HL-60 (cell line): ENCODE measurements around the gene SH3BP5L.

Experiments
- DNase-seq, 2 experiments: peaks; one replicate each; pipeline ENCODE4 v3.0.0-alpha.2; 2010 to 2020; ENCODE audit warnings: low read depth in 1 of 2, low spot score in 1 of 2
- H3K27ac ChIP-seq: fragments of 250-450 bp; sonication (Bioruptor Pico); replicated peaks from 2 replicates; pipeline ENCODE4 v1.5.1; 2020; ENCODE audit warnings: mild to moderate bottlenecking, moderate library complexity
- H3K27me3 ChIP-seq: fragments of 250-450 bp; sonication (Bioruptor Pico); 2 replicates; pipeline ENCODE4 v1.5.1; 2021; ENCODE audit warnings: mild to moderate bottlenecking, moderate library complexity; ENCODE audit not compliant: insufficient read depth, poor library complexity, severe bottlenecking
- H3K4me3 ChIP-seq: replicated peaks from 2 replicates; pipeline ENCODE4 v1.5.1; 2011; ENCODE audit warnings: mild to moderate bottlenecking, control low read depth, low read length; ENCODE audit not compliant: insufficient read depth
- GABPA ChIP-seq: IDR thresholded peaks from 2 replicates; pipeline ENCODE4 v1.6.1; 2012; ENCODE audit warnings: low read depth
- POLR2AphosphoS5 ChIP-seq: IDR thresholded peaks from 2 replicates; pipeline ENCODE4 v1.6.1; 2012; ENCODE audit warnings: low read depth
- REST ChIP-seq: IDR thresholded peaks from 2 replicates; pipeline ENCODE4 v1.6.1; 2012; ENCODE audit warnings: low read depth; ENCODE audit not compliant: insufficient replicate concordance
- SPI1 ChIP-seq: IDR thresholded peaks from 2 replicates; pipeline ENCODE4 v1.6.1; 2012; ENCODE audit warnings: low read depth, mild to moderate bottlenecking, borderline replicate concordance
- TF ChIP-seq, protein P1 (sequence below): IDR thresholded peaks from one replicate; pipeline ENCODE4 v1.5.1; 2011; ENCODE audit warnings: low read length, control low read depth, inconsistent platforms; ENCODE audit not compliant: insufficient read depth

Gene SH3BP5L

DNA sequence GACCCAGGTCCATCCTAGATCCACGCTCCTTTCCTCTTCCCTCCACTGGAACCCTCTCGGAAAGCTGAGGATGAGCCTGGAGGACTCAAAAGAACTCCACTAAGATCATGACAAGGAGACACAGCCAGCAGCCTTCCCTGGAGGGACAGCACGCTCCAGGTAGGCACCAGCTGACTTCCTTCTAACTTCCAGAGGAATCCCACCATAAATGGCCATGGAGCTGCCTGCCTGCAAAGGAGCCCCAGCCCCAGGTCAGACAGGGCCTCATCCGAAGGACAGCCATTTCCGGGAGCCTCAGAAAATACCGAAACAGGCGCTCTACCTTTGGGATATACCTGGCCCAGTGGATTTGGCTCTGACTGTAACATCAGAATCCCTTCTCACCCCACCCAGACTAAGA lies 4.1 kb downstream of the SH3BP5L start:
- TF ChIP-seq SPI1 (no peak), REST (no peak), POLR2AphosphoS5 (no peak), GABPA (no peak)
- TF ChIP-seq, protein P1, sequence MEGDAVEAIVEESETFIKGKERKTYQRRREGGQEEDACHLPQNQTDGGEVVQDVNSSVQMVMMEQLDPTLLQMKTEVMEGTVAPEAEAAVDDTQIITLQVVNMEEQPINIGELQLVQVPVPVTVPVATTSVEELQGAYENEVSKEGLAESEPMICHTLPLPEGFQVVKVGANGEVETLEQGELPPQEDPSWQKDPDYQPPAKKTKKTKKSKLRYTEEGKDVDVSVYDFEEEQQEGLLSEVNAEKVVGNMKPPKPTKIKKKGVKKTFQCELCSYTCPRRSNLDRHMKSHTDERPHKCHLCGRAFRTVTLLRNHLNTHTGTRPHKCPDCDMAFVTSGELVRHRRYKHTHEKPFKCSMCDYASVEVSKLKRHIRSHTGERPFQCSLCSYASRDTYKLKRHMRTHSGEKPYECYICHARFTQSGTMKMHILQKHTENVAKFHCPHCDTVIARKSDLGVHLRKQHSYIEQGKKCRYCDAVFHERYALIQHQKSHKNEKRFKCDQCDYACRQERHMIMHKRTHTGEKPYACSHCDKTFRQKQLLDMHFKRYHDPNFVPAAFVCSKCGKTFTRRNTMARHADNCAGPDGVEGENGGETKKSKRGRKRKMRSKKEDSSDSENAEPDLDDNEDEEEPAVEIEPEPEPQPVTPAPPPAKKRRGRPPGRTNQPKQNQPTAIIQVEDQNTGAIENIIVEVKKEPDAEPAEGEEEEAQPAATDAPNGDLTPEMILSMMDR: no peak
- Histone ChIP-seq H3K27me3 (no peaks in the 10 kb centered on the region), H3K4me3 (no peak overlapping the region), H3K27ac (no peak overlapping the region)
- DNase-seq: no peak

DNA sequence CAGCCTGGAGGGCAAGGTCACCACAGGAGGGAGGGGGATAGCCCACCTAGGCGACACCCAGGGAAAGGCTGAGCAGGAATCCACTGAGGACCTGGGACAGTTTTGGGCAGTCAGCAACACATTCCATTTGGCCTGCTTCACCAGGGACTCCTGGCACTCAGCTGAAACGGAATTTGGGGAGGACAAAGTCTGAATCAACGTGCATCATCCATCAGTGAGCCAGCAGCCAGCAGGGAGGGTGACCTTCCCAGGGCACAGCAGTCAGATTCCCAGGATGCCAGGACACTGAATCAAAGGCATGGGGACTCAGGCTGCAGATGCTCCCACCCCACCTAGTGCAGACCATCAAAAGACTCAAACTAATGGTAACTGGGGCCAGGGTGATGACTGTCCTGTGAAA lies 4.6 kb downstream of the SH3BP5L start:
- H3K27ac ChIP-seq: no peak overlapping the region
- no peak for DNase-seq
- no peak overlapping the region for H3K4me3 ChIP-seq
- no peaks in the 10 kb centered on the region for H3K27me3 ChIP-seq
- no peak for TF ChIP-seq SPI1
- no peak for TF ChIP-seq GABPA
- TF ChIP-seq REST: no peak
- TF ChIP-seq POLR2AphosphoS5: no peak
- TF ChIP-seq, protein P1: no peak

DNA sequence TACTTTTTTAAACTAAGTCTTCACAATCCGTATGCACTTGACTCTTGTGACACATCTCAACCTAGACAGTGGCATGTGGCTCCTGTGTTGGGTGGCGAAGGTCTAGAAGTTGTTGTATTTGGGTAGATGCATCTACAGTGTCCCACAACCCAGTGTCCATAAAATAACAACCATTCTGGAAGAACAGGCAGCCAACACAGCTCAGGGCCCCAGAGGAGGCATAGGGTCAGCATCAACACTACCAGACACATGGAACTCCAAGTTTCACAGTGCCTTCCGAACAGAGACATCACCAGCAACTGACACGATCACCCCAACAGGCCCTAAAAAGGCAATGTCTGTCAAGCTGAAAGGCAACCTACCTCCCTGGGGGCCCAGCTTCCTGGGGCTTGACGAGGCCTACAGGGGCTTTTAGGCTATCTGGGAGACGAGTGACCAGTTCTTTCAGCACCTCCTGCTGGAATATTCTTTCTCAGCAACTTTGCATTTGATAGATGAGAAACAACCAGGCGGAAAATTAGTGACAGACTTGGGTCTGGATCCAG lies 5.6 kb downstream of the SH3BP5L start:
- TF ChIP-seq, protein P1: no peak
- TF ChIP-seq GABPA (no peak), REST (no peak), SPI1 (no peak), POLR2AphosphoS5 (no peak)
- DNase-seq: no peak
- H3K4me3 ChIP-seq: no peak overlapping the region
- no peak overlapping the region for H3K27ac ChIP-seq
- no peaks in the 10 kb centered on the region for H3K27me3 ChIP-seq
